ENCODE results near the gene HSDL1. TPM values are rescaled to one million over a fixed set of nuclear protein-coding genes. Genes with fewer than 3 reads are reported as not detected.

Gene HSDL1
- total RNA-seq, 4 donors from 2014 or later: 11.1 to 39.8 (median 20.6) TPM

GRCh38 chr16:84186685-84187437, 41.9 kb upstream of the HSDL1 start, which contains the start of gene TAF1C:
TAF1C (minus strand) TSS chr16:84187057; CDS start chr16:84184988, 2,069 bp downstream.
- Histone ChIP-seq H3K27ac (peak within 1 kb of the TSS; percentile 49 to 91 (median 80)), H3K9me3 (no peaks in the 10 kb centered on the region), H3K36me3 (peaks cover 0 to 33% (median 0%) of the 10 kb centered on the region in 3 donors), H3K27me3 (no peaks in the 10 kb centered on the region), H3K4me3 (peak within 1 kb of the TSS; percentile 82 to 98 (median 93)), H3K4me1 (peaks cover 0 to 31% (median 6%) of the 10 kb centered on the region in 4 donors)
- peak; percentile 92 for DNase-seq (ENCODE audit: low spot score in 2 of 2)
- 2 to 6% methylated on average over 18 to 55 of the region's 55 CpGs for WGBS, 2 donors
- peak; percentile 96 to 99 (median 98) for TF ChIP-seq CTCF (IDR thresholded peaks at IDR 0.05)
- peak; percentile 72 to 78 for TF ChIP-seq EP300 (IDR thresholded peaks at IDR 0.05)
- no peak for TF ChIP-seq POLR2A (IDR thresholded peaks at IDR 0.05)

DNA sequence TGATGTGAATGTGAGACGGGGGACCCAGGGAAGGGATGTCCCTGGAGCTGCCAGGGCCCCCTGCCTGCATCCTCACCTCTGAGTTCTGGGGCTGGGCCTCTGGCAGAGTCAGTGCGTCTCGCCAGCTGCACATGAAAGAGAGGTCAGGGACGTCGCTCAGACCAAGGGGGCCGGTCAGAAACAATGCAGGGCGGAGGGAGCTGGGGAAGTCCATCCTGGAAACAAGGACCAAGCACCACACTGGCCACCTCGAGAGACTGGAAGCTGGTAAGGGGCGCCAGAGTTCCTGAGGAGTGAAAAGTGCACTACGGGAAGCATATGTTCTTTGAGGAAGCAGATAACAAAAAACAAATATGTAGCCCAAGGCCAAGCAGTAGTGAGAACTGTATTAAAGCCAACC, 39.8 kb upstream of the HSDL1 start:
- H3K27ac ChIP-seq: peak overlapping the region in 1 of 4 donors; percentile 47
- WGBS, 2 donors: 84 to 85% methylated on average over 10 of the region's 10 CpGs
- no peak for DNase-seq (ENCODE audit: low spot score in 2 of 2)

DNA sequence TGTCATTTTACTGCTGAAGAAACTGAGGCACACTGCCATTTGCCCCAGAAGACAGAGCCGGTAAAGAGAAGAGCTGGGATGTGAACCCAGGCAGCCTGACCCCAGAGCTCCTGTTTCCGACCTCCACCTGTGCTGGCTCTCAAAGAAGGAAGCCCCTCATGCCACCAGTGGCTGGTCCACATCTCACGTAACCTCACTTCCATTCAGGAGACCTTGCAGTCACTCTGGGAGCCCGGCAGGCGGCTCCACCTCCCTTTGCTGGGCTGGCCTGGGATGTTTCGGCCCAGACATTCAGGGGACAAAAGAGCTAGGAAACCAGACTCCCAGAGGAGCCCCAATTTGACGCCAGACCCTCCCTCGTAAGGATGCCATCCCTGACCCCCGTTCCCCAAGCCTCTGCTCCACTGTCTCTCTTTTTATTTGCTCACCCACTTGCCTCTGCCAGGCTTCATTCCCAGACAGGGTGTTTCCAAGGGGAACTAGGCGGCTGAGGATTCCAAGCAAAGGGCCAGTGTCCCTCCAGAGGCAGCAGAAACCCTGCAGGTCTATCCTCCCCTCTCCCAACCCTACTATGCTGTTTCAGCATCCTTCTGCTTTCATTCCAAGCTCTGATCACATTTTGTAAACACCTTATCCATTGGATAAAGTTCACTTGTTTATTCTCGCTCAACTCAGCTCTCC, 39.1 kb upstream of the HSDL1 start:
- no peak for DNase-seq (ENCODE audit: low spot score in 2 of 2)
- WGBS, 2 donors: 77 to 88% methylated on average over 11 of the region's 11 CpGs
- TF ChIP-seq CTCF (IDR thresholded peaks at IDR 0.05) (peak in 1 of 5 experiments; percentile 9), EP300 (IDR thresholded peaks at IDR 0.05) (no peak)
- peak overlapping the region in 1 of 4 donors; percentile 47 for H3K27ac ChIP-seq
- peaks cover 0 to 31% (median 6%) of the 10 kb centered on the region in 4 donors for H3K4me1 ChIP-seq
- peaks cover 0 to 62% (median 14%) of the 10 kb centered on the region in 3 donors for H3K36me3 ChIP-seq
- no peak overlapping the region for H3K4me3 ChIP-seq
- H3K9me3 ChIP-seq: no peaks in the 10 kb centered on the region
- no peaks in the 10 kb centered on the region for H3K27me3 ChIP-seq

More for the DNA sequence above, 39.8 kb upstream of the HSDL1 start:
- Histone ChIP-seq H3K27me3 (no peaks in the 10 kb centered on the region), H3K4me1 (peaks cover 0 to 31% (median 6%) of the 10 kb centered on the region in 4 donors), H3K36me3 (peaks cover 0 to 54% (median 10%) of the 10 kb centered on the region in 3 donors), H3K4me3 (no peak overlapping the region), H3K9me3 (no peaks in the 10 kb centered on the region)
- no peak for TF ChIP-seq CTCF (IDR thresholded peaks at IDR 0.05)
- TF ChIP-seq POLR2A (IDR thresholded peaks at IDR 0.05): no peak
- peak in 1 of 2 donors; percentile 5 for TF ChIP-seq EP300 (IDR thresholded peaks at IDR 0.05)

DNA sequence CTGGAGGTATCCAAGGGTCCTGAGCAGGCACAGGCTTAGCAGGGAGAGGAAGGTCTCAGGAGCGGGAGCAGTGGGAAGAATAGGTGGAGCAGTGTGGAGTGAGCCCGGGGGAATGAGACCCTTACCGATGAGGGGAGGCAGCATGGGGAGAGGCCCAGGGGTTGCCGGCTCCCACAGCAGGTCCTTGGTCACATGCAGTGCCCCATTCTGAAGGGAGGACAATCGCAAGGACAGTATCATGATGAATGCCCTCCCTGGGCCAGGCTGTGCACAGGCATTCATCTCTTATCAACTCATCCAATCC, 38.5 kb upstream of the HSDL1 start:
- Histone ChIP-seq H3K36me3 (peaks cover 0 to 67% (median 14%) of the 10 kb centered on the region in 3 donors), H3K27ac (peak overlapping the region in 1 of 4 donors; percentile 47)

More for the DNA sequence above, 38.5 kb upstream of the HSDL1 start:
- H3K4me1 ChIP-seq: peaks cover 0 to 33% (median 6%) of the 10 kb centered on the region in 4 donors
- H3K9me3 ChIP-seq: no peaks in the 10 kb centered on the region
- DNase-seq (ENCODE audit: low spot score in 2 of 2): no peak
- no peaks in the 10 kb centered on the region for H3K27me3 ChIP-seq
- TF ChIP-seq EP300 (IDR thresholded peaks at IDR 0.05) (no peak), CTCF (IDR thresholded peaks at IDR 0.05) (no peak), POLR2A (IDR thresholded peaks at IDR 0.05) (no peak)
- WGBS, 2 donors: 88 to 96% methylated on average over 5 of the region's 5 CpGs
- H3K4me3 ChIP-seq: no peak overlapping the region

All from tibial nerve (tissue), 4 donors.